Esophagus squamous epithelium (tissue), 4 donors: ENCODE measurements around the gene CLDN7.
"Not testable (repeated sequence)": the region's sequence is repeated elsewhere in the genome, so short reads cannot be mapped to it uniquely, and the experiment has no call there.

Source experiments
- CTCF ChIP-seq, 6 experiments: fragments of 450-650 bp in 4 of 6; fragments of 200-600 bp in 2 of 6; sonication (generic) in 2 of 6; IDR thresholded peaks; one replicate each; pipeline ENCODE4 v1.5.1; 2016 to 2019; ENCODE audit warnings: antibody characterized with exemption in 6 of 6, mild to moderate bottlenecking in 4 of 6, moderate library complexity in 4 of 6
- POLR2A ChIP-seq, 4 donors: fragments of 450-650 bp; IDR thresholded peaks; one replicate each; pipeline ENCODE4 v1.6.1; 2017; ENCODE audit warnings: antibody characterized with exemption in 4 of 4, mild to moderate bottlenecking in 4 of 4, moderate library complexity in 3 of 4

GRCh38 chr17:7243838-7244237 is 18.4 kb downstream of the CLDN7 start:
- TF ChIP-seq CTCF, POLR2A (IDR thresholded peaks at IDR 0.05): not testable (repeated sequence)
